Keratinocyte (primary cell): ENCODE results near the gene PPP1R3D.

ENCODE experiments used
- EZH2 ChIP-seq: IDR thresholded peaks from one replicate; pipeline ENCODE4 v1.6.1; 2012; ENCODE audit warnings: inconsistent platforms, mild to moderate bottlenecking, low read length, moderate library complexity
- TF ChIP-seq, protein P1 (sequence below), 3 experiments: IDR thresholded peaks in 1 of 3; conservative IDR thresholded peaks in 1 of 3; optimal IDR thresholded peaks in 1 of 3; 2 replicates in 2 of 3; 3 replicates in 1 of 3; pipeline versions ENCODE3 to v1.5.1; 2011; ENCODE audit warnings: low read length in 3 of 3, mild to moderate bottlenecking in 3 of 3, moderate library complexity in 2 of 3, control low read depth in 1 of 3, inconsistent platforms in 1 of 3; ENCODE audit not compliant: insufficient read depth in 2 of 3; ENCODE audit errors: extremely low read depth in 1 of 3

DNA sequence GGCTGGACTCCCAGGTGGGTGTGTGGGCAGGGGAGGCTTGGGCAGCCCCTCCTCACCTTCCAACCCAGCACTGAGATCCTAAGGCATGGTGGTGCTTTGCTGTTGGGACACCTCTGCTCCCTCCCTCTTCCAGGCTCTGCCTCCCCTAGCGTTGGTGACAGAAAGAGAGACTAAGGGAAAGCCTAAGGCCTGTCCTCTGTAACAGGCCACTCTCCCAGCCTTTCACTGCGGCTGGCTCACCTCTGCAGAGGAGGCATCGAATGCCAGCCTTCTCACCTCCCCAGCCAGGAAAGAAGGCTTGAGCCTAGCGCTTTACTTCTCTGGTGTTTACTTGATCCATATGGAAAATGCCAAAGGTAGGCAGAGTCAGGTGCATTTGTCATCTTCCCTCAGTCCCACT lies 14.6 kb upstream of the PPP1R3D start:
- TF ChIP-seq, protein P1, sequence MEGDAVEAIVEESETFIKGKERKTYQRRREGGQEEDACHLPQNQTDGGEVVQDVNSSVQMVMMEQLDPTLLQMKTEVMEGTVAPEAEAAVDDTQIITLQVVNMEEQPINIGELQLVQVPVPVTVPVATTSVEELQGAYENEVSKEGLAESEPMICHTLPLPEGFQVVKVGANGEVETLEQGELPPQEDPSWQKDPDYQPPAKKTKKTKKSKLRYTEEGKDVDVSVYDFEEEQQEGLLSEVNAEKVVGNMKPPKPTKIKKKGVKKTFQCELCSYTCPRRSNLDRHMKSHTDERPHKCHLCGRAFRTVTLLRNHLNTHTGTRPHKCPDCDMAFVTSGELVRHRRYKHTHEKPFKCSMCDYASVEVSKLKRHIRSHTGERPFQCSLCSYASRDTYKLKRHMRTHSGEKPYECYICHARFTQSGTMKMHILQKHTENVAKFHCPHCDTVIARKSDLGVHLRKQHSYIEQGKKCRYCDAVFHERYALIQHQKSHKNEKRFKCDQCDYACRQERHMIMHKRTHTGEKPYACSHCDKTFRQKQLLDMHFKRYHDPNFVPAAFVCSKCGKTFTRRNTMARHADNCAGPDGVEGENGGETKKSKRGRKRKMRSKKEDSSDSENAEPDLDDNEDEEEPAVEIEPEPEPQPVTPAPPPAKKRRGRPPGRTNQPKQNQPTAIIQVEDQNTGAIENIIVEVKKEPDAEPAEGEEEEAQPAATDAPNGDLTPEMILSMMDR (optimal IDR thresholded peaks at IDR 0.05 in 1 of 3, IDR thresholded peaks at IDR 0.05 in 1 of 3, conservative IDR thresholded peaks at IDR 0.05 in 1 of 3; ENCODE audit: extremely low read depth in 1 of 3, insufficient read depth in 2 of 3, low read length in 3 of 3): no peak
- TF ChIP-seq EZH2: no peak
